A549 (cell line): Measurements from ENCODE around the gene STMN3. TPM values are rescaled to one million over a fixed set of nuclear protein-coding genes. Genes with fewer than 3 reads are reported as not detected.
A peak's percentile ranks its signal among the peaks of the same experiment; 100 is the strongest.

Source experiments
- ATAC-seq, 2 experiments: fragments of 200-7000 bp in 1 of 2; fragments of >200 bp in 1 of 2; cut with Nextera tagmentation in 1 of 2; cut with Tn5 transposase in 1 of 2; 3 replicates each; pipeline versions ENCODE4 v1.8.0 to v1.9.1; 2018 to 2020; ENCODE audit warnings: mild to moderate bottlenecking in 1 of 2, moderate library complexity in 1 of 2
- CTCF ChIA-PET: fragments of 300-600 bp; sonication (Branson Sonifier 250); formaldehyde crosslinking; extraction: SDS; loops from one replicate; lab custom pipeline; 2021; ENCODE audit warnings: antibody characterized with exemption, inconsistent platforms; lab: Yijun Ruan, JAX
- POLR2A ChIA-PET: fragments of 350-600 bp; formaldehyde crosslinking; extraction: SDS; loops from one replicate; lab custom pipeline; 2021; ENCODE audit warnings: antibody characterized with exemption, inconsistent platforms; lab: Yijun Ruan, JAX
- DNase-seq, 2 experiments: peaks; one replicate each; pipeline versions ENCODE4 v3.0.0 to v3.0.0-alpha.2; 2011 to 2016; ENCODE audit warnings: low read depth in 1 of 2, low spot score in 1 of 2
- FAIRE-seq: peaks from 2 replicates; lab custom pipeline; 2011; peaks lifted over from hg19 to GRCh38; lab: Jason Lieb, UNC
- H3K27ac ChIP-seq, 2 experiments: fragments of >200 bp; sonication (Bioruptor Twin); formaldehyde crosslinking; 3 replicates each; pipeline ENCODE4 v1.5.1; 2016 to 2017
- H3K4me1 ChIP-seq: fragments of >200 bp; sonication (Bioruptor Twin); formaldehyde crosslinking; 3 replicates; pipeline ENCODE4 v1.6.1; 2016
- H3K4me2 ChIP-seq: fragments of >200 bp; sonication (Bioruptor Twin); formaldehyde crosslinking; 3 replicates; pipeline ENCODE4 v1.6.1; 2016
- H3K4me3 ChIP-seq: fragments of >200 bp; sonication (Bioruptor Twin); formaldehyde crosslinking; 3 replicates; pipeline ENCODE4 v1.5.1; 2016
- H3K9me3 ChIP-seq: fragments of >200 bp; sonication (Bioruptor Twin); formaldehyde crosslinking; 3 replicates; pipeline ENCODE4 v1.6.1; 2016
- ATOH8 ChIP-seq: fragments of 250-450 bp; sonication (Bioruptor Pico); IDR thresholded peaks from 2 replicates; pipeline ENCODE4 v1.5.0; 2020; ENCODE audit warnings: low read depth, mild to moderate bottlenecking, moderate library complexity
- CBX8 ChIP-seq: fragments of 200-600 bp; sonication (generic); IDR thresholded peaks from 2 replicates; pipeline ENCODE4 v1.6.1; 2016
- CHD4 ChIP-seq: fragments of 200-600 bp; sonication (generic); IDR thresholded peaks from 2 replicates; pipeline ENCODE4 v1.6.1; 2016; ENCODE audit warnings: antibody characterized with exemption, mild to moderate bottlenecking, borderline replicate concordance
- ELK1 ChIP-seq: fragments of 150-350 bp; IDR thresholded peaks from 2 replicates; pipeline ENCODE4 v1.6.1; 2014; ENCODE audit warnings: low read depth, mild to moderate bottlenecking, low read length
- FOSB ChIP-seq: fragments of 250-450 bp; sonication (Bioruptor Pico); IDR thresholded peaks from 2 replicates; pipeline ENCODE4 v1.5.0; 2020; ENCODE audit warnings: mild to moderate bottlenecking, moderate library complexity
- FOXS1 ChIP-seq: fragments of 250-450 bp; sonication (Bioruptor Pico); IDR thresholded peaks from 2 replicates; pipeline ENCODE4 v1.5.0; 2020; ENCODE audit warnings: mild to moderate bottlenecking, moderate library complexity
- HDAC2 ChIP-seq: fragments of 200-600 bp; sonication (generic); IDR thresholded peaks from 2 replicates; pipeline ENCODE4 v1.6.1; 2016
- HMGXB4 ChIP-seq: fragments of 250-450 bp; sonication (Bioruptor Pico); IDR thresholded peaks from 2 replicates; pipeline ENCODE4 v1.5.0; 2021; ENCODE audit warnings: mild to moderate bottlenecking, moderate library complexity, borderline replicate concordance
- HOXB5 ChIP-seq: fragments of 250-450 bp; sonication (Bioruptor Pico); IDR thresholded peaks from 2 replicates; pipeline ENCODE4 v1.5.0; 2020; ENCODE audit warnings: mild to moderate bottlenecking, moderate library complexity
- JUNB ChIP-seq: fragments of >200 bp; sonication (Bioruptor Twin); formaldehyde crosslinking; IDR thresholded peaks from 2 replicates; pipeline ENCODE4 v1.6.1; 2016
- KDM5A ChIP-seq: fragments of 200-600 bp; sonication (generic); IDR thresholded peaks from 2 replicates; pipeline ENCODE4 v1.6.1; 2016; ENCODE audit warnings: antibody characterized with exemption, mild to moderate bottlenecking
- MYC ChIP-seq: IDR thresholded peaks from 2 replicates; pipeline ENCODE4 v1.6.1; 2012; ENCODE audit warnings: mild to moderate bottlenecking, inconsistent platforms, low read length, improper control_type of control experiment, borderline replicate concordance
- NPAS2 ChIP-seq: fragments of 250-450 bp; sonication (Bioruptor Pico); IDR thresholded peaks from 2 replicates; pipeline ENCODE4 v1.8.0; 2022; ENCODE audit warnings: mild to moderate bottlenecking, moderate library complexity, borderline replicate concordance
- NR3C1 ChIP-seq: fragments of >200 bp; sonication (Bioruptor Twin); formaldehyde crosslinking; IDR thresholded peaks from 3 replicates; pipeline ENCODE4 v1.6.1; 2017
- PBX3 ChIP-seq: IDR thresholded peaks from 2 replicates; pipeline ENCODE4 v1.6.1; 2012
- POLR2AphosphoS2 ChIP-seq: conservative IDR thresholded peaks from 2 replicates; pipeline ENCODE4 v1.6.1; 2012; ENCODE audit warnings: low read length, improper control_type of control experiment, inconsistent platforms
- RAD21 ChIP-seq, 2 experiments: fragments of >200 bp in 1 of 2; sonication (Bioruptor Twin) in 1 of 2; formaldehyde crosslinking in 1 of 2; IDR thresholded peaks in 1 of 2; conservative IDR thresholded peaks in 1 of 2; 2 replicates in 1 of 2; 3 replicates in 1 of 2; pipeline ENCODE4 v1.6.1; 2012 to 2018; ENCODE audit warnings: inconsistent platforms in 1 of 2
- RARB ChIP-seq: fragments of 250-450 bp; sonication (Bioruptor Pico); IDR thresholded peaks from 2 replicates; pipeline ENCODE4 v1.8.0; 2021; ENCODE audit warnings: mild to moderate bottlenecking, moderate library complexity
- TP53 ChIP-seq: fragments of 250-450 bp; sonication (Bioruptor Pico); IDR thresholded peaks from 2 replicates; pipeline ENCODE4 v1.5.0; 2021; ENCODE audit warnings: mild to moderate bottlenecking, moderate library complexity
- USF2 ChIP-seq: fragments of 450-650 bp; IDR thresholded peaks from 2 replicates; pipeline ENCODE4 v1.6.1; 2014; ENCODE audit warnings: antibody characterized with exemption
- ZC3H11A ChIP-seq: fragments of 450-650 bp; IDR thresholded peaks from 2 replicates; pipeline ENCODE4 v1.6.1; 2014; ENCODE audit warnings: antibody characterized with exemption, mild to moderate bottlenecking
- WGBS: methylation state at CpG from one replicate; pipeline ENCODE4 v1.1.6; 2017; ENCODE audit errors: missing lambda C conversion rate; 5-methylcytosine and 5-hydroxymethylcytosine counted together
- polyA plus RNA-seq, 4 experiments: library from polyadenylated mRNA; depleted of rRNA in 3 of 4; stranded (reverse); fragments of >200 nt; fragmentation: RNase III in 1 of 4; extraction: RNeasy Plus Mini Kit Qiagen cat#74134 plus additional on column Dnase treatment in 1 of 4; gene quantifications; 2 replicates in 3 of 4; 3 replicates in 1 of 4; pipeline ENCODE4 v1.2.3, GENCODE V29; 2011 to 2017

STMN3 gene
- polyA plus RNA-seq, 2 of the 4 experiments (the other 2 are of a cell fraction) = 2.8 to 3.2 TPM

- TF ChIP-seq ATOH8 (CRISPR knock-in tag) = peak; percentile 74
- TF ChIP-seq TP53 (CRISPR knock-in tag) = peak; percentile 70; the same call in 1 of the 2 replicates
- no peak for TF ChIP-seq CHD4
- peak; percentile 42; the same call in 1 of the 2 replicates for TF ChIP-seq HMGXB4 (CRISPR knock-in tag)
- TF ChIP-seq MYC = peak; percentile 94
- TF ChIP-seq FOXS1 (CRISPR knock-in tag) = no peak
- no peak for TF ChIP-seq FOSB
- TF ChIP-seq PBX3 = 0 out of 2 replicates have a peak, but pooled peaks have one; percentile 47
- no peak for TF ChIP-seq KDM5A
- no peak for TF ChIP-seq NPAS2 (CRISPR knock-in tag)
- TF ChIP-seq NR3C1 = no peak
- TF ChIP-seq HOXB5 (CRISPR knock-in tag) = peak; percentile 76
- no peak for TF ChIP-seq POLR2AphosphoS2
- TF ChIP-seq JUNB = no peak
Observed at GRCh38 chr20:63628246-63628975, 24.8 kb downstream of the STMN3 start (continued).

GRCh38 chr20:63627751-63628245 is 25.4 kb downstream of the STMN3 start:
- TF ChIP-seq HDAC2 = no peak
- no peak for TF ChIP-seq FOSB
- TF ChIP-seq NR3C1 = no peak
- TF ChIP-seq RAD21 (conservative IDR thresholded peaks at IDR 0.05 in 1 of 2, IDR thresholded peaks at IDR 0.05 in 1 of 2) = no peak
- no peak for TF ChIP-seq FOXS1 (CRISPR knock-in tag)
- TF ChIP-seq USF2 = no peak
- TF ChIP-seq ZC3H11A = no peak
- no peak for TF ChIP-seq CBX8
- no peak for TF ChIP-seq HMGXB4 (CRISPR knock-in tag)
- no peak for TF ChIP-seq ELK1
- TF ChIP-seq RARB = no peak
- TF ChIP-seq KDM5A = no peak
- no peak for TF ChIP-seq POLR2AphosphoS2
- TF ChIP-seq CHD4 = no peak
- no peak for DNase-seq
- Histone ChIP-seq H3K4me2 (peak overlapping the region; percentile 99), H3K4me3 (peak overlapping the region; percentile 97), H3K27ac (peak overlapping the region; percentile 97 to 100), H3K9me3 (no peaks in the 10 kb centered on the region), H3K4me1 (peaks cover 9% of the 10 kb centered on the region)
- 7% methylated on average over 3 of the region's 28 CpGs for WGBS
- POLR2A ChIA-PET = interaction anchor here (1.2 to 1.5 kb wide), 4 partner anchors 14 to 237 kb away, joined by 4 to 18 read pairs (median 7); partner anchors contain the start of genes PTK6 and TPD52L2
- CTCF ChIA-PET = interaction anchor here (1.0 kb wide), 1 partner anchor 91 kb away, joined by 3 read pairs; no protein-coding TSS in a partner anchor
- ATAC-seq = peak; percentile 32 to 66; a peak in 5 of 6 replicates
- FAIRE-seq = no peak
